T-helper 2 cell treated with Interferon-gamma antibody and Interleukin-4, amounts not matched to agents 100 ng/mL and 5 ng/mL, for 36 hours (primary cell): Measurements from ENCODE around the gene DPP8. TPM values are rescaled to one million over a fixed set of nuclear protein-coding genes. Genes with fewer than 3 reads are reported as not detected.
"Not testable (repeated sequence)": the region's sequence is repeated elsewhere in the genome, so short reads cannot be mapped to it uniquely, and the experiment has no call there.

Experiments used
- intact Hi-C: fragments of 100-400 bp; cut with micrococcal nuclease; formaldehyde crosslinking; loops from one replicate; pipeline ENCODE4 v1.15.1; 2023
- total RNA-seq: library from RNA; stranded (reverse); gene quantifications from 2 replicates; pipeline ENCODE4 v1.2.3, GENCODE V29; 2022

The DPP8 gene
- total RNA-seq, 1 donor from 2014 or later = 42.0 TPM

DNA sequence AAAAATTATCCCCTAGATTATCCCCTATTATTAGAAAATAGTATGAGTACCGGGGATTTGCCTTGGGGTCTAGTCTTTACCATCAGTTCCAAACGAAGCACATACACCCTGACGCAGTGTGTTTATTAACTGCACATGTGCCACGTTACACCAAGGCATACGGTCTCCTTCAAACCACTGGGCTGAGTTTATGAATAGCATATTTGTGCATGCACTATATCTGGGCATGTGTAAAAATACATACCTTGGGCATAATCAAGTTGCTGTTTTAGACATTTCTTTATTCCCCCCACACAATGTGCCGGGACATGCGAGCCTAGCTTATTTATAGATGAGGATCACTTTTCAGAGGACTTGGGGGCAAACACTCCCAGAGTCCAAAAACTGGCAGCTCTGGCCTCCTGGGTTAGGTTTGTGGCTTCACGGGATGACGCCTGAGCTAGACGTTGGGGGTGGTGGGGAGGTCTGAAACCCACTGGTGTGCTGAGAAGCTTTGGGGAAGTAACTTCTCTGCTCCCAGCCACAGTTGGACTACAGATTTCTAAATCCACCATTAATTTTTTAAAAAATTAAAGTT lies 111.0 kb downstream of the DPP8 start:
- intact Hi-C loops = no loop called here

GRCh38 chr15:65405791-65406423 lies 111.6 kb downstream of the DPP8 start:
- intact Hi-C loops = no loop called here

GRCh38 chr15:65404186-65404872 lies 113.2 kb downstream of the DPP8 start:
- intact Hi-C loops = no loop called here

GRCh38 chr15:65402961-65403360 lies 114.5 kb downstream of the DPP8 start:
- intact Hi-C loops = no loop called here

DNA sequence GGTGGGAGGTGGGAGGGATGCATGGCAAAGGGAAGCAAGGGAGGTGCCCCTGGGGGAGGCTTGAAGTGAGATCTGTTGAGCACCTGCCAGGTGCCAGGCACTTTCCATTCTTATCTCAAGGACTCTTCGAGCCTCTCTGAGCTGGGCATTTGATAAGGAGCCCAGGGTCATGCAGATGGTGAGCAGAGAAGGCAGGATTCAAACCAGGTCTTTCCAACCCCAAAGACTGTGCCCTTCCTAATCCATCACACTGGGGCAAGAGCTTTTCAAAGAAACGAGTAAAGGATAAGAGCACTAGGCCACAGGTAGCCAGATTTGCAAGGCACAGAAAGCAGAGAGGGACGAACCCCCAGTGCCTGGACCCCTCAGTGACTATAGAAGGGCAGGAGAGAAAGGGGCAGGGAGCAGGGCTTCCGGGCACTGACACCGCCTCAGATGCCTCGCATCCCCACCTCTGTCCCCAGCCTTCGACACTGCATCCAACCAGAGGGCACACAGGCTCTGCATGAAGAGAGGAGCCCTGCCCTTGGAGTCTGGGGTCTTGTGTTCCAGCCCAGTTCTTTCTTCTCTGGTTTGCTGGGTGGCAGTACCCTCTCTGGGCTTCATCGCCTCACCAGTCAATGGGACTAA lies 115.8 kb downstream of the DPP8 start:
- intact Hi-C loops = no loop called here

DNA sequence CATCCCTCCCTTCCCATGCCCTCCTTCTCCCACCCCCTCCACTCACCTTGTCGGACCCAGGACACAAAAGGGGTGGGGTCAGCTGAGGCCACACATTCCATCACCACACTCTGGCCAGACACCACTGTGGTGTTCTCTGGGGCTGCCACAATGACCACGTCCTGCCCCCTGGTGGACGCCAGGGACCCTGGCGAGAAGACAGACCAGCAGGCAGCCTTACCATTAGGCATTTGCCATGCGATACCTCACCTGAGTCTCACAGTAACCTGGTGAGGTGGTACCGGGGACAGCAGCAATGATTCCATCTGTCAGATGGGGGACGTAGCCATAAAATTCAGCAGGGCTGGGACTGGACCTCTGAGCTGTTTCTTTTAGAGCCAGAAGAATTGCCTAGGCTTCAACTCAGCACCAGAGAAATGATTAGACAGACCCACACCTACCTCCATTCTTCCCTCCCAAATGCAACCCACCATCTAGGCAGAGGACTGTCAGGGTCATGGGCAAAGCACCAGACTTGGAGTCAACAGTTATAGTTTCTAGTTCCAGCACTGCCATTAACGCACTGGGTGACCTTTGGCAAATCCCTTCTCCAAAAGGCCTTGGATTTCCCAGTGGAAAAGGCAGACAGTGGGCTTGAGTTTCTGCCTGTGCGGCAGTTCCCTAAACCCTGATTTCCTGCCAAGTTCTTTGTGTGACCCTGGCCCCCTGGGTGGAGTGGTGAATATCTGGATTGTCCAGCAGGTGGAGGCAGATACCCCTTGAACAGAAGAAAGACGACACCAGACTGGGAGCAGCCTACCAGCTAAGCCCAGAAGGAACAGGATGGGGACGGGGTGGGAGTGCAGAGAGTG lies 116.5 kb downstream of the DPP8 start:
- intact Hi-C loops = no loop called here

DNA sequence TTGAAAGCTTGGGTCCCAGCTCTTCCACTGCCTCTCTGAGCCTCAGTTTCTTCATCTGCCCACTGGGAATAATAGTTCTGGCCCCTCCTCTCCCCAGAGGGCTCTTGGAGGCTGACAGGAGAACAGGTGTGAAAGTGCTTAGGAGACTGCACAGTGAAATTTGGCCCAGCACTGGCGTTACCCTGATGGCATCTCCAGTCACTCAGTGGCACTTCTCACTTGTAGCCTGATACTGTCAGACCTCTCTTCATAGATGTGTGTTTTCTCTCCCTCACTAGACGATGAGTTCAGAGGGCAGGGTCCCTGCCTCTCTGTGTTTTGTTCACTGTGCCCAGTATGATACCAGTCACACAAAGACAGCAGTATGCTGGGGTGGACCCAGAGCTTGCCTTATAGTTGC lies 117.5 kb downstream of the DPP8 start:
- intact Hi-C loops = no loop called here

- intact Hi-C loops = no loop called here
Measured at GRCh38 chr15:65399001-65399706, 118.3 kb downstream of the DPP8 start.

DNA sequence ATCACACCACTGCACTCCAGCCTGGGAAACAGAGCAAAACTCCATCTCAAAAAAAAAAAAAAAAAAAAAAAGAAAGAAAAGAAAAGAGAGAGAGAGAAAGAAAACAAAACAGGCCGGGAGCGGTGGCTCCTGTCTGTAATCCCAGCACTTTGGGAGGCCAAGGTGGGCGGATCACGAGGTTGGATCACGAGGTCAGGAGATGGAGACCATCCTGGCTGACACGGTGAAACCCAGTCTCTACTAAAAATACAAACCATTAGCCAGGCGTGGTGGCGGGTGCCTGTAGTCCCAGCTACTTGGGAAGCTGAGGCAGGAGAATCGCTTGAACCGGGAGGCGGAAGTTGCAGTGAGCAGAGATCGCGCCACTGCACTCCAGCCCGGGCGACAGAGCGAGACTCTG lies 119.0 kb downstream of the DPP8 start:
- intact Hi-C loops = not testable (repeated sequence)

- intact Hi-C loops = no loop called here
Measured at GRCh38 chr15:65396965-65397317, 120.5 kb downstream of the DPP8 start.

- intact Hi-C loops = no loop called here
Measured at GRCh38 chr15:65396283-65396964, 121.1 kb downstream of the DPP8 start.

- intact Hi-C loops = no loop called here
Measured at GRCh38 chr15:65395567-65396202, 121.8 kb downstream of the DPP8 start.

DNA sequence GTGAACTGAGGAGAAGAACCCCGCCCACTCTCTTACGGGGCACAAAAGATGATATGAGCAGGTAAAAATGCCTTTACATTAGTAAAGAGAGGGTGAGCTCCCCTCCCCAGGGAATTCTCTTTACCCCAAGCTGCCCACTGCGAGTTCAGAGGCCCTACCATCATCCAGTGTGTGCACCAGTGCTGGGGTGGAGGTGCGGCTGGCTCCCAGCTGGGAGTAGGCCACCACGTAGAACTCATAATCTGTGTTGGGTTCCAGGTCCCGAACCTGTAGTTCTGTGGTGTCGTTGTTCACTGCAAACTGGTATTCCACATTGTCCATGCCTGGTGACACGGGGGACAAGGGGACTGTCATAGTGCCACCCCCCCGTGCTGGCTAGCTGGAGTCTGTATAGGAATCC lies 122.6 kb downstream of the DPP8 start:
- intact Hi-C loops = no loop called here

- intact Hi-C loops = no loop called here
Measured at GRCh38 chr15:65394280-65394789, 123.2 kb downstream of the DPP8 start.

DNA sequence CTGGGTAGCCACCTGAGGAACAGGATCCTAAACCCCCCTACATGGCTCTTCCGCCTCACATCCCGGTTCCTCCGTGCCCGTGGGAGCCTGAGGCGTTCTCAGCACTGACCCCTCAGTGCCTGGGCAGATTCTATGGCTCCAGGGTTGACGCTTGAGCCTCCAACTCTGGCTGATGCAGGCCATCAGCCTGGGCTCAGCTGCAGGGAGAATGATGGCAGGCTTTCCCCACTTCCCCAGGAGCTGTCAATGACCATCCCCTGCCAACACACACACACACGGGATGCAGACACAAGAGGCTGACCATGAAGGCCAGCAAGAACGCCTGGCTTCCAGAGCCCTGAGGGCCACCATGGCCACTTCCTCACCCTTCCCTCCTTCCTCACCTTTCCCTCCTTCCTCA lies 123.9 kb downstream of the DPP8 start:
- intact Hi-C loops = no loop called here

DNA sequence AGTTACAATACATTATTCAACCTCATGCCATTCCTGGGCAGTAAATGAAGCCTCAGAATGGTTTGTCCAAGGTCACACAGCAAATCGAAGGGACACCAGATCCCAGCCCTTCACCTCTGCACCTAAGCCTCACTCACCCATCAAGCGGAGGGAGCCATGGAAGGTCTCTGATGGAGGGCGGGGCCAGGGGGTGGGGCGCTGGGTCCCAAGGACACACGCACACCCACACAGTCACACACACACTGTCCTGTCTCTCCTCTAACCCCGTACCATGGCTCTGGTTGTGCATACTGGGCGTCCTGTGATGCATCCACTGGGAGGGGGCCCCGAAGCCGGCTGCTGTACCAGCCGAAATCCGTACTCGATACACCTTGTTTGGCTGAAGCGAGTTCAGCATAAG lies 124.4 kb downstream of the DPP8 start:
- intact Hi-C loops = no loop called here
